Eye (tissue), 1 donor: Measurements from ENCODE around the gene SLC25A39.

ENCODE experiments used
- DNase-seq: peaks from one replicate; pipeline ENCODE4 v3.0.0-alpha.2; 2015

The SLC25A39 gene

DNA sequence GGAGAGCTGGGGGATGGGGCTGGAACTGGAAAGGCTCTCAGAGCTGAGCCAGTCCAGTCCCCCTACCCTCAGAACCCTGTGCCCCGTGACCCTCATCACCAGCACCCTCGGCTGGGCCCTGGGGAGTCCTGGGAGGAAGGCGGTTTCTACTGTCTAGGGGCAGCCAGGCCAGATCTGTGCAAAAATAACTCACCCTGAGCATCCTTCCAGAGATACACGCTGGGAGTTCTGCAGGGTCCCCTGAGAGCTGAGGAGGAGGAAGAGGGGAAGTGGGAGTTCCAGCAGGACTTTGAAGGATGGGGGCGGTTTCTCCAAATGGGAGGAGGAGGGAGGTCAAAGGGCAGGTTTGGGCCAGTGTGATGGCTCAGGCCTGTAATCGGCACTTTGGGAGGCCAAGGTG, 51.7 kb downstream of the SLC25A39 start:
- no peak for DNase-seq

DNA sequence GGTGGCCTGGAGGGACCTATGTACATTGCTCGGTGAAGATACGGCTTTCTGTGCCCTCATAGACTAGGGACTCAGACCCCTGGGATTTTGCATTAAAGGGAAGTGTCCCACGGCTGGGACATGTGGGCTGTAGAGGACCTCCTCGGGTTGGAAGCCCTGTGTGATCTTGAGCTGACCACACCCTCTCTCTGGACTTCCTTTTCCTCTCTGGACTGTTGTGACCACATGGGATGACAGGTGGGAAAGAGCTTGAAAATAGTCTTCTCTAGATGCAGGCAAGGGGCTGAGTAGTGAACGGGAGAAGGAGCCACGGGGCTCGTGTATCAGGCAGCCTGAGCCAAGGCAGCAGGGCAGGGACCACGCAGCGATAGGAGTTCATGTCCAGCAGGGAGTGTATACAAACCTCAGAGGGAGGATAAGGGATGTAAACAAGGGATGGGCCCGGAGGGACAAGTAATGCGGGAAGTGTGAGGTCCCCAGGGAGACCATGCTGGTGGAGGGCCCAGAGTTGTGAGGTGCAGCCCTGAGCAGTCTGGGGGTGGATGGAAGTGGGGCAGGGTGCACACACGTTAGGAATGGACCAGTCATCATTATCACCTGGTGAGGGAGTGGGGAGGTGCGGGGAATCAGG, 52.2 kb downstream of the SLC25A39 start:
- DNase-seq = no peak
